ENCODE measurements around the gene CACNA2D3.

GRCh38 chr3:54303517-54304375, 181.4 kb downstream of the CACNA2D3 start:
- no peak for TF ChIP-seq CTCF (IDR thresholded peaks at IDR 0.05)
- TF ChIP-seq POLR2A (IDR thresholded peaks at IDR 0.05) = no peak
